GM12878 (cell line): ENCODE data around the gene CREG1. TPM values are rescaled to one million over a fixed set of nuclear protein-coding genes. Genes with fewer than 3 reads are reported as not detected.

Experiments
- ATAC-seq: fragments of 200-7000 bp; cut with Tn5 transposase; 3 replicates; pipeline ENCODE4 v1.9.1; 2020; ENCODE audit warnings: mild to moderate bottlenecking, moderate library complexity
- BruUV-seq: library from RNA; stranded (reverse); fragments of 400-500 nt; replicated peaks from 2 replicates; lab custom pipeline; 2021; lab: Mats Ljungman, UMichigan
- CTCF ChIA-PET: fragments of 300-600 bp; sonication (Branson Sonifier 250); formaldehyde crosslinking; extraction: SDS; loops from one replicate; lab custom pipeline; 2021; ENCODE audit warnings: inconsistent platforms; lab: Yijun Ruan, JAX
- POLR2A ChIA-PET: fragments of 350-600 bp; formaldehyde crosslinking; extraction: SDS; loops from one replicate; lab custom pipeline; 2021; ENCODE audit warnings: inconsistent platforms; lab: Charles Lee
- RAD21 ChIA-PET: fragments of 300-600 bp; sonication (Branson Sonifier 250); formaldehyde crosslinking; loops from one replicate; lab custom pipeline; 2023; ENCODE audit warnings: antibody characterized with exemption; ENCODE audit not compliant: unreplicated experiment; lab: Charles Lee
- SMC1A ChIA-PET: fragments of 300-600 bp; sonication (Branson Sonifier 250); formaldehyde crosslinking; loops from one replicate; lab custom pipeline; 2023; ENCODE audit not compliant: unreplicated experiment, uncharacterized antibody; lab: Charles Lee
- DNase-seq: peaks from one replicate; pipeline ENCODE4 v3.0.0-alpha.2; 2011; ENCODE audit warnings: low read depth, low spot score
- FAIRE-seq: peaks from 3 replicates; lab custom pipeline; 2011; peaks lifted over from hg19 to GRCh38; lab: Jason Lieb, UNC
- H2AFZ ChIP-seq: 2 replicates; pipeline ENCODE4 v1.6.0; 2011; ENCODE audit warnings: low read depth, low read length, control low read depth; ENCODE audit not compliant: control insufficient read depth
- H3K27ac ChIP-seq: 2 replicates; pipeline ENCODE4 v1.5.1; 2011; ENCODE audit warnings: control low read depth; ENCODE audit not compliant: control insufficient read depth, insufficient read depth
- H3K27me3 ChIP-seq, 2 experiments: replicated peaks in 1 of 2; 2 replicates each; pipeline versions ENCODE4 v1.6.0 to v1.6.1; 2011; ENCODE audit warnings: low read length in 1 of 2; ENCODE audit not compliant: control insufficient read depth in 2 of 2, insufficient read depth in 2 of 2
- H3K36me3 ChIP-seq, 2 experiments: 2 replicates each; pipeline ENCODE4 v1.5.1; 2011; ENCODE audit warnings: low read length in 1 of 2; ENCODE audit not compliant: control insufficient read depth in 2 of 2, insufficient read depth in 2 of 2
- H3K4me1 ChIP-seq: 2 replicates; pipeline ENCODE4 v1.6.1; 2011; ENCODE audit warnings: mild to moderate bottlenecking, low read length, moderate library complexity, mixed read lengths; ENCODE audit not compliant: control insufficient read depth, insufficient read depth
- H3K4me2 ChIP-seq: 2 replicates; pipeline ENCODE4 v1.6.0; 2011; ENCODE audit warnings: control low read depth; ENCODE audit not compliant: control insufficient read depth, insufficient read depth
- H3K4me3 ChIP-seq: fragments of 200-600 bp; sonication (generic); 2 replicates; pipeline ENCODE4 v1.5.1; 2016
- H3K79me2 ChIP-seq: 2 replicates; pipeline ENCODE4 v1.6.0; 2011; ENCODE audit warnings: low read length; ENCODE audit not compliant: control insufficient read depth, insufficient read depth
- H3K9ac ChIP-seq: 2 replicates; pipeline ENCODE4 v1.8.0; 2011; ENCODE audit warnings: low read length, control low read depth, mixed read lengths; ENCODE audit not compliant: control insufficient read depth, insufficient read depth
- H3K9me3 ChIP-seq: replicated peaks from 3 replicates; pipeline ENCODE4 v1.5.1; 2011; ENCODE audit warnings: mild to moderate bottlenecking, low read length; ENCODE audit not compliant: control insufficient read depth, insufficient read depth
- H4K20me1 ChIP-seq: 2 replicates; pipeline ENCODE4 v1.6.0; 2011; ENCODE audit not compliant: control insufficient read depth, insufficient read depth
- ATF2 ChIP-seq: IDR thresholded peaks from 2 replicates; pipeline ENCODE4 v1.6.1; 2012; ENCODE audit warnings: low read length, inconsistent platforms
- IKZF2 ChIP-seq, 2 experiments: fragments of 450-650 bp; IDR thresholded peaks; 2 replicates each; pipeline ENCODE4 v1.6.1; 2017; ENCODE audit warnings: mild to moderate bottlenecking in 2 of 2, moderate library complexity in 2 of 2
- IRF5 ChIP-seq: fragments of 450-650 bp; IDR thresholded peaks from 2 replicates; pipeline ENCODE4 v1.6.1; 2017; ENCODE audit warnings: borderline replicate concordance
- MEF2B ChIP-seq: fragments of 450-650 bp; IDR thresholded peaks from 2 replicates; pipeline ENCODE4 v1.6.1; 2018; ENCODE audit warnings: mild to moderate bottlenecking, moderate library complexity; ENCODE audit not compliant: partially characterized antibody, poor library complexity, severe bottlenecking
- POLR2A ChIP-seq: IDR thresholded peaks from 2 replicates; pipeline ENCODE4 v1.6.1; 2011; ENCODE audit warnings: low read depth, mild to moderate bottlenecking, low read length
- RCOR1 ChIP-seq: conservative IDR thresholded peaks from 2 replicates; pipeline ENCODE4 v1.6.1; 2012; ENCODE audit warnings: low read depth, low read length, improper control_type of control experiment
- RFX5 ChIP-seq: IDR thresholded peaks from 2 replicates; pipeline ENCODE4 v1.6.1; 2011; ENCODE audit warnings: low read depth, low read length, improper control_type of control experiment
- WRNIP1 ChIP-seq: IDR thresholded peaks from 2 replicates; pipeline ENCODE4 v1.6.1; 2011; ENCODE audit warnings: low read depth, low read length, improper control_type of control experiment, borderline replicate concordance
- WGBS: methylation state at CpG from one replicate; pipeline ENCODE4 v1.1.6; 2016; ENCODE audit warnings: low lambda C conversion rate; ENCODE audit not compliant: insufficient replicate concordance, insufficient coverage; ENCODE audit errors: missing lambda C conversion rate; 5-methylcytosine and 5-hydroxymethylcytosine counted together
- in situ Hi-C: fragments of 300-500 bp; cut with MboI; formaldehyde crosslinking; loops from 9 replicates; pipeline ENCODE4 v1.14.3; 2018; ENCODE audit warnings: mixed read lengths
- intact Hi-C: fragments of 100-400 bp; cut with micrococcal nuclease; formaldehyde crosslinking; loops from one replicate; pipeline ENCODE4 v1.14.2; 2022; ENCODE audit not compliant: unreplicated experiment
- polyA plus RNA-seq, 11 experiments: library from polyadenylated mRNA; depleted of rRNA in 4 of 11; unstranded in 6 of 11; stranded (reverse) in 5 of 11; fragments of >200 nt; fragmentation: Nextera tagmentation in 4 of 11; fragmentation: Illumina TruSeq in 1 of 11; extraction: Ambion mirVana in 4 of 11; extraction: Trizol in 1 of 11; gene quantifications; 1 replicate in 1 of 11; 2 replicates in 10 of 11; pipeline versions ENCODE4 v1.2.1 to v1.2.3, GENCODE V29; 2011 to 2016; ENCODE audit warnings: inconsistent platforms in 2 of 11, missing spikeins in 2 of 11, low read depth in 1 of 11
- total RNA-seq, 4 experiments: library from RNA; depleted of rRNA in 3 of 4; stranded (reverse); fragments of >200 nt in 3 of 4; fragmentation: Illumina TruSeq in 1 of 4; extraction: Trizol in 1 of 4; gene quantifications; 2 replicates each; pipeline versions ENCODE4 v1.2.1 to v1.2.3, GENCODE V29; 2013 to 2021

Gene CREG1
- total and polyA plus RNA-seq, 10 of the 15 experiments (the other 5 are each of a cell fraction or from before 2014, with no cell fraction given) = 5.3 to 43.8 (median 22.1) TPM

GRCh38 chr1:167515461-167515860 is 38.1 kb downstream of the CREG1 start:
- ATAC-seq (no peak), DNase-seq (no peak), FAIRE-seq (no peak)
- no TSS peak for BruUV-seq
- 65% methylated on average over 3 of the region's 3 CpGs for WGBS
- no peak overlapping the region for H3K27ac ChIP-seq
- H3K4me1 ChIP-seq = no peaks in the 10 kb centered on the region
- no peak overlapping the region for H3K9ac ChIP-seq
- peaks cover 0 to 3% of the 10 kb centered on the region in 2 experiments; a peak in 2 of 4 replicates for H3K27me3 ChIP-seq
- H3K79me2 ChIP-seq = no peaks in the 10 kb centered on the region
- ChIA-PET RAD21 (no interaction called here), SMC1A (interaction anchor here (1.0 kb wide), 1 partner anchor 15 kb away, joined by 5 read pairs; no protein-coding TSS in a partner anchor), POLR2A (no interaction called here), CTCF (interaction anchor here (0.7 to 1.8 kb wide), 2 partner anchors 16 to 23 kb away, joined by 3 to 9 read pairs; no protein-coding TSS in a partner anchor)
- no peak overlapping the region for H3K4me2 ChIP-seq
- H3K36me3 ChIP-seq = no peaks in the 10 kb centered on the region
- intact Hi-C loops (no loop called here), in situ Hi-C loops (no loop called here)
- no peaks in the 10 kb centered on the region for H3K9me3 ChIP-seq
- H2AFZ ChIP-seq = no peak overlapping the region
- no peak for TF ChIP-seq WRNIP1
- TF ChIP-seq ATF2 = no peak
- TF ChIP-seq IKZF2 (IDR thresholded peaks at IDR 0.05) = no peak
- no peak for TF ChIP-seq IRF5
- TF ChIP-seq MEF2B = no peak
- no peak for TF ChIP-seq RCOR1
- TF ChIP-seq POLR2A = no peak
- TF ChIP-seq RFX5 = no peak
- no peaks in the 10 kb centered on the region for H4K20me1 ChIP-seq
- H3K4me3 ChIP-seq = no peak overlapping the region
